Sigmoid colon (tissue), 7 donors: ENCODE data around the gene MYO18B. TPM values are rescaled to one million over a fixed set of nuclear protein-coding genes. Genes with fewer than 3 reads are reported as not detected.

Experiments
- DNase-seq: peaks from one replicate; pipeline ENCODE4 v3.0.0-alpha.2; 2019
- H3K27ac ChIP-seq, 4 donors: fragments of 200-600 bp; sonication (generic); one replicate each; pipeline ENCODE4 v1.5.1; 2016 to 2019; ENCODE audit warnings: mild to moderate bottlenecking in 1 of 4
- H3K27me3 ChIP-seq, 3 donors: fragments of 200-600 bp; sonication (generic); one replicate each; pipeline ENCODE4 v1.5.1; 2019; ENCODE audit warnings: mild to moderate bottlenecking in 1 of 3
- H3K36me3 ChIP-seq, 4 donors: fragments of 200-600 bp; sonication (generic); one replicate each; pipeline ENCODE4 v1.5.1; 2016 to 2019
- H3K4me1 ChIP-seq, 4 donors: fragments of 200-600 bp; sonication (generic); one replicate each; pipeline ENCODE4 v1.5.1; 2017 to 2019
- H3K4me3 ChIP-seq, 4 donors: fragments of 200-600 bp; sonication (generic); one replicate each; pipeline ENCODE4 v1.5.1; 2017 to 2019; ENCODE audit warnings: mild to moderate bottlenecking in 2 of 4, moderate library complexity in 1 of 4
- H3K9me3 ChIP-seq, 4 donors: fragments of 200-600 bp in 3 of 4; sonication (generic) in 3 of 4; one replicate each; pipeline versions ENCODE4 v1.5.1 to v1.6.1; 2013 to 2019
- EP300 ChIP-seq, 4 donors: sonication (generic); formaldehyde crosslinking; IDR thresholded peaks; one replicate each; pipeline ENCODE4 v1.6.1; 2017; ENCODE audit warnings: antibody characterized with exemption in 4 of 4
- POLR2A ChIP-seq, 2 donors: fragments of 450-650 bp; IDR thresholded peaks; one replicate each; pipeline ENCODE4 v1.6.1; 2016; ENCODE audit warnings: antibody characterized with exemption in 2 of 2, mild to moderate bottlenecking in 2 of 2, moderate library complexity in 2 of 2
- POLR2AphosphoS5 ChIP-seq, 4 donors: sonication (generic); formaldehyde crosslinking; IDR thresholded peaks; one replicate each; pipeline ENCODE4 v1.6.1; 2017; ENCODE audit warnings: antibody characterized with exemption in 4 of 4
- WGBS, 2 donors: extraction: QIAGEN DNeasy Blood & Tissue Kit; methylation state at CpG; one replicate each; pipeline ENCODE4 v1.1.7; 2013; 5-methylcytosine and 5-hydroxymethylcytosine counted together
- intact Hi-C: fragments of 100-400 bp; cut with DNase I; formaldehyde crosslinking; loops from one replicate; pipeline ENCODE4 v1.15.1; 2023
- polyA plus RNA-seq, 3 donors: library from polyadenylated mRNA; stranded (reverse); fragments of 200-250 nt; gene quantifications; one replicate each; pipeline ENCODE4 v1.2.3, GENCODE V29; 2013
- total RNA-seq, 4 donors: library from RNA; depleted of rRNA; stranded (reverse); fragments of >200 nt; gene quantifications; one replicate each; pipeline ENCODE4 v1.1.0, GENCODE V29; 2016
- TF ChIP-seq, protein P1 (sequence below), 4 experiments: fragments of 450-650 bp in 3 of 4; fragments of 200-600 bp in 1 of 4; IDR thresholded peaks; one replicate each; pipeline ENCODE4 v1.5.1; 2016 to 2019; ENCODE audit warnings: antibody characterized with exemption in 4 of 4, mild to moderate bottlenecking in 3 of 4, moderate library complexity in 2 of 4
- donor health status: healthy with polysubstance abuse.
- donor health status: Bipolar disorder and iron deficiency.
- donor health status: healthy.

The MYO18B gene
- total and polyA plus RNA-seq, 7 donors = under 0.01 to 0.60 (median 0.30) TPM; not detected in 3

- Histone ChIP-seq H3K4me1 (no peaks in the 10 kb centered on the region), H3K36me3 (no peaks in the 10 kb centered on the region), H3K4me3 (no peak overlapping the region), H3K27ac (no peak overlapping the region), H3K27me3 (no peaks in the 10 kb centered on the region), H3K9me3 (no peaks in the 10 kb centered on the region)
- no peak for TF ChIP-seq POLR2A (IDR thresholded peaks at IDR 0.05)
- TF ChIP-seq POLR2AphosphoS5 (IDR thresholded peaks at IDR 0.05) = no peak
- TF ChIP-seq, protein P1, sequence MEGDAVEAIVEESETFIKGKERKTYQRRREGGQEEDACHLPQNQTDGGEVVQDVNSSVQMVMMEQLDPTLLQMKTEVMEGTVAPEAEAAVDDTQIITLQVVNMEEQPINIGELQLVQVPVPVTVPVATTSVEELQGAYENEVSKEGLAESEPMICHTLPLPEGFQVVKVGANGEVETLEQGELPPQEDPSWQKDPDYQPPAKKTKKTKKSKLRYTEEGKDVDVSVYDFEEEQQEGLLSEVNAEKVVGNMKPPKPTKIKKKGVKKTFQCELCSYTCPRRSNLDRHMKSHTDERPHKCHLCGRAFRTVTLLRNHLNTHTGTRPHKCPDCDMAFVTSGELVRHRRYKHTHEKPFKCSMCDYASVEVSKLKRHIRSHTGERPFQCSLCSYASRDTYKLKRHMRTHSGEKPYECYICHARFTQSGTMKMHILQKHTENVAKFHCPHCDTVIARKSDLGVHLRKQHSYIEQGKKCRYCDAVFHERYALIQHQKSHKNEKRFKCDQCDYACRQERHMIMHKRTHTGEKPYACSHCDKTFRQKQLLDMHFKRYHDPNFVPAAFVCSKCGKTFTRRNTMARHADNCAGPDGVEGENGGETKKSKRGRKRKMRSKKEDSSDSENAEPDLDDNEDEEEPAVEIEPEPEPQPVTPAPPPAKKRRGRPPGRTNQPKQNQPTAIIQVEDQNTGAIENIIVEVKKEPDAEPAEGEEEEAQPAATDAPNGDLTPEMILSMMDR (IDR thresholded peaks at IDR 0.05) = no peak
- no peak for TF ChIP-seq EP300 (IDR thresholded peaks at IDR 0.05)
- intact Hi-C loops = no loop called here
- 80 to 82% methylated on average over 9 of the region's 9 CpGs for WGBS, 2 donors
- DNase-seq = no peak
These were observed 85.4 kb downstream of the MYO18B start for GRCh38 chr22:25827415-25827814.

DNA sequence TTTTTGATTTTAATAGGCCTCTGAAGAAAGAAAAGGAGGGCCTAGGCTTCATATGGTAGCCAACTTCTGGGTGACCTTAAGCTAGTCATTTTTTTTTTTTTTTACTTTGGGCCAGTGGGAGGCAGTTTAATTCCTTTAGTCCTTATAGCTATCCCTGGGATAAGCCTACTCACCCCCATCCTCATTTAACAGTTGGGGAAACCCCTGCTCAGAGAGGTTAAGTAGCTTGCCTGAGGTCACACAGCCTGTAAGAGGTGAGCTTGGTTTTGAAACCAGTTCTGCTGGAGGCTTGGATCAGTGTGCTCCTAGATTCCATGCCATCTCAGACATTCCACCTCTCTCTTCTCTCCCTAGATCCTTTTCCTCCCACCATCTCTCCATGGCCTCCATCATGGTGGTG is 86.4 kb downstream of the MYO18B start:
- DNase-seq = no peak
- no peaks in the 10 kb centered on the region for H3K4me1 ChIP-seq
- no peaks in the 10 kb centered on the region for H3K36me3 ChIP-seq
- H3K4me3 ChIP-seq = no peak overlapping the region
- intact Hi-C loops = no loop called here
- no peak overlapping the region for H3K27ac ChIP-seq
- TF ChIP-seq, protein P1 (IDR thresholded peaks at IDR 0.05) = no peak
- no peaks in the 10 kb centered on the region for H3K9me3 ChIP-seq
- no peaks in the 10 kb centered on the region for H3K27me3 ChIP-seq

DNA sequence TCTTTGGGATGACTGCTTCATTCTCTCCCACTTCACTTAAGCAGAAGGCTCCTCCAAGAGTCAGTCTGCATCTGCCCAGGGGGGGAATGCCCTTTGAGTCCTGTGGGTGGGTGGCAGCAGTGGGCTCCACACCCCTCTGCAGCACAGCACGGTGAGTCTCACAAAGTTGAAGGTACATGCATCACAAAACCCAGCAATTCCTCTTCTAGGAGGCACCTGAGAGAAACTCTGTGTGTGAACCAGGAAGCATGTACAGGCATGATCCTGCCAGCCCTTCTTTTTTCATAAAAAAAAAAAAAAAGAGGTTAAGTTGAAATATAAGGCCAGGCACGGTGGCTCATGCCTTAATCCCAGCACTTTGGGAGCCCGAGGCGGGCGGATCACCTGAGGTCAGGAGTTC is 87.2 kb downstream of the MYO18B start:
- intact Hi-C loops = no loop called here
- DNase-seq = no peak
- H3K9me3 ChIP-seq = no peaks in the 10 kb centered on the region
- 90 to 93% methylated on average over 5 of the region's 5 CpGs for WGBS, 2 donors
- H3K36me3 ChIP-seq = no peaks in the 10 kb centered on the region
- no peaks in the 10 kb centered on the region for H3K27me3 ChIP-seq
- H3K27ac ChIP-seq = no peak overlapping the region
- no peaks in the 10 kb centered on the region for H3K4me1 ChIP-seq
- no peak overlapping the region for H3K4me3 ChIP-seq
- TF ChIP-seq POLR2A (IDR thresholded peaks at IDR 0.05) (no peak), EP300 (IDR thresholded peaks at IDR 0.05) (no peak), POLR2AphosphoS5 (IDR thresholded peaks at IDR 0.05) (no peak)
- TF ChIP-seq, protein P1 (IDR thresholded peaks at IDR 0.05) = no peak

DNA sequence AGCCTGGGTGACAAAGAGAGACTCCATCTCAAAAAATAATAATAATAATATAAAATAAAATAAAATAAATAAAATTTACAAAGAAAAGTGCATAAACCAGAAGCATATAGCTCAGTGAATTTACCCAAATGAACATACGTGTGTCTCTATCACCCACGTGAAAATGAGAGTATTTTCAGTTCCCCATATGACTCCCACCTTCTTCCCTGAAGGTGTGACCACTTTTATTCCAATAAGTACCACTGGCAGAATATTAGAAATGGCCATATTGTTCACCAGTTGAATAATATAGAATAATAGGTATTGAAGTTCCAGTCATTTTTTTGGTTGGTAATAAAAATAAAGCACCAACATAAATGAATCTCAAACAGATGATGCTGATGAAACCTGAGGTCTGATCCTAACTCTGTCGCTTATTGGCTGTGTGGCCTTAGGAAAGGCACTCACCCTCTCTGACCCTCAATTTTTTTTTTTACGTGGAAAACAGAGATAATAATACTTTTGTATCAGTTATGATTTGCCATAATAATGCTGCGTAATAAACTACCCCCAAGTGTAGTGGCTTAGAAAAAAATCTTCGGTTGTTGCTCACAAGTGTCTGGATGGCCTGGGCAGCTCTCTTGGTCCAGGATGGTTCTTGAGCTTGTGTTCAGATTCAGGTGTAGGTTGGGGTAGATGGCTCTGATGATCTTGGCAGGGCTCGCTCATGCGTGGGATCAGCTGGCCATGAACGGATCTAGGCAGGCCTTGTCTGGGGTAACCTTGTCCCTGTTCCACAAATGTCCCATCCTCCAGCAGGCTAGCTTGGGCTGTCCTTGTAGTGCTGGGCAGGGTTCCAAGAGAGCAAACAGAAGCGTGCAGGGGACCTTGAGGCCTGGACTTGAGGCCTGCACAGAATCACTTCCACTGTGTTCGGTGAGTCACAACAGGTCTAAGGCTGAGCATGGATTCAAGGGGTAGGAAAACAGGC is 88.1 kb downstream of the MYO18B start:
- H3K4me1 ChIP-seq = no peaks in the 10 kb centered on the region
- H3K36me3 ChIP-seq = no peaks in the 10 kb centered on the region
- no peaks in the 10 kb centered on the region for H3K9me3 ChIP-seq
- H3K27ac ChIP-seq = no peak overlapping the region
- intact Hi-C loops = no loop called here
- TF ChIP-seq EP300 (IDR thresholded peaks at IDR 0.05) = no peak
- TF ChIP-seq, protein P1 (IDR thresholded peaks at IDR 0.05) = no peak
- TF ChIP-seq POLR2A (IDR thresholded peaks at IDR 0.05) = no peak
- TF ChIP-seq POLR2AphosphoS5 (IDR thresholded peaks at IDR 0.05) = no peak
- no peak overlapping the region for H3K4me3 ChIP-seq
- no peak for DNase-seq
- WGBS, 2 donors = 82 to 88% methylated on average over 11 of the region's 11 CpGs
- no peaks in the 10 kb centered on the region for H3K27me3 ChIP-seq
